Measurements from ENCODE around the gene OARD1.
"Not testable (repeated sequence)": the region's sequence is repeated elsewhere in the genome, so short reads cannot be mapped to it uniquely, and the experiment has no call there.

Gene OARD1

GRCh38 chr6:41037107-41037900 is 34.9 kb downstream of the OARD1 start:
- in situ Hi-C loops (cut with HindIII; ENCODE audit: low pct_ligation_motif_present, low pct_unique_long_range_greater_than_20kb, low sequenced_read_pairs) = no loop called here
- DNase-seq = peak; percentile 7

GRCh38 chr6:41036601-41037000 is 35.6 kb downstream of the OARD1 start:
- in situ Hi-C loops (cut with HindIII; ENCODE audit: low pct_ligation_motif_present, low pct_unique_long_range_greater_than_20kb, low sequenced_read_pairs) = no loop called here
- DNase-seq = no peak

GRCh38 chr6:41036186-41036585 is 36.0 kb downstream of the OARD1 start:
- DNase-seq = no peak
- in situ Hi-C loops (cut with HindIII; ENCODE audit: low pct_ligation_motif_present, low pct_unique_long_range_greater_than_20kb, low sequenced_read_pairs) = no loop called here

GRCh38 chr6:41033776-41034175 is 38.4 kb downstream of the OARD1 start:
- DNase-seq = no peak
- in situ Hi-C loops (cut with HindIII; ENCODE audit: low pct_ligation_motif_present, low pct_unique_long_range_greater_than_20kb, low sequenced_read_pairs) = no loop called here

- in situ Hi-C loops (cut with HindIII; ENCODE audit: low pct_ligation_motif_present, low pct_unique_long_range_greater_than_20kb, low sequenced_read_pairs) = no loop called here
Measured at GRCh38 chr6:41032830-41033229, 39.3 kb downstream of the OARD1 start.

GRCh38 chr6:41028561-41029412 is 43.4 kb downstream of the OARD1 start:
- DNase-seq = no peak
- in situ Hi-C loops (cut with HindIII; ENCODE audit: low pct_ligation_motif_present, low pct_unique_long_range_greater_than_20kb, low sequenced_read_pairs) = no loop called here

More at GRCh38 chr6:41032830-41033229, 39.3 kb downstream of the OARD1 start:
- DNase-seq = no peak

GRCh38 chr6:41027799-41028560 is 44.2 kb downstream of the OARD1 start:
- in situ Hi-C loops (cut with HindIII; ENCODE audit: low pct_ligation_motif_present, low pct_unique_long_range_greater_than_20kb, low sequenced_read_pairs) = no loop called here
- peak; percentile 64 for DNase-seq

GRCh38 chr6:41027241-41027640 is 44.9 kb downstream of the OARD1 start:
- in situ Hi-C loops (cut with HindIII; ENCODE audit: low pct_ligation_motif_present, low pct_unique_long_range_greater_than_20kb, low sequenced_read_pairs) = no loop called here
- no peak for DNase-seq

GRCh38 chr6:41025966-41026530 is 46.1 kb downstream of the OARD1 start:
- in situ Hi-C loops (cut with HindIII; ENCODE audit: low pct_ligation_motif_present, low pct_unique_long_range_greater_than_20kb, low sequenced_read_pairs) = no loop called here
- DNase-seq = no peak

- in situ Hi-C loops (cut with HindIII; ENCODE audit: low pct_ligation_motif_present, low pct_unique_long_range_greater_than_20kb, low sequenced_read_pairs) = no loop called here
- DNase-seq = no peak
Measured at GRCh38 chr6:41023114-41023513, 49.0 kb downstream of the OARD1 start.

GRCh38 chr6:41022294-41022693 is 49.9 kb downstream of the OARD1 start:
- in situ Hi-C loops (cut with HindIII; ENCODE audit: low pct_ligation_motif_present, low pct_unique_long_range_greater_than_20kb, low sequenced_read_pairs) = no loop called here
- no peak for DNase-seq

- in situ Hi-C loops (cut with HindIII; ENCODE audit: low pct_ligation_motif_present, low pct_unique_long_range_greater_than_20kb, low sequenced_read_pairs) = no loop called here
- DNase-seq = peak; percentile 37
Measured at GRCh38 chr6:41021832-41022231, 50.3 kb downstream of the OARD1 start.

- DNase-seq = no peak
- in situ Hi-C loops (cut with HindIII; ENCODE audit: low pct_ligation_motif_present, low pct_unique_long_range_greater_than_20kb, low sequenced_read_pairs) = no loop called here
Measured at GRCh38 chr6:41017663-41018062, 54.5 kb downstream of the OARD1 start.

- DNase-seq; in situ Hi-C loops (cut with HindIII; ENCODE audit: low pct_ligation_motif_present, low pct_unique_long_range_greater_than_20kb, low sequenced_read_pairs): not testable (repeated sequence)
Measured at GRCh38 chr6:41015860-41016259, 56.3 kb downstream of the OARD1 start.

- in situ Hi-C loops (cut with HindIII; ENCODE audit: low pct_ligation_motif_present, low pct_unique_long_range_greater_than_20kb, low sequenced_read_pairs) = no loop called here
- DNase-seq = no peak
Measured at GRCh38 chr6:41014780-41015179, 57.4 kb downstream of the OARD1 start.
